ENCODE results near the gene ARHGAP33.

ARHGAP33 gene, protein sequence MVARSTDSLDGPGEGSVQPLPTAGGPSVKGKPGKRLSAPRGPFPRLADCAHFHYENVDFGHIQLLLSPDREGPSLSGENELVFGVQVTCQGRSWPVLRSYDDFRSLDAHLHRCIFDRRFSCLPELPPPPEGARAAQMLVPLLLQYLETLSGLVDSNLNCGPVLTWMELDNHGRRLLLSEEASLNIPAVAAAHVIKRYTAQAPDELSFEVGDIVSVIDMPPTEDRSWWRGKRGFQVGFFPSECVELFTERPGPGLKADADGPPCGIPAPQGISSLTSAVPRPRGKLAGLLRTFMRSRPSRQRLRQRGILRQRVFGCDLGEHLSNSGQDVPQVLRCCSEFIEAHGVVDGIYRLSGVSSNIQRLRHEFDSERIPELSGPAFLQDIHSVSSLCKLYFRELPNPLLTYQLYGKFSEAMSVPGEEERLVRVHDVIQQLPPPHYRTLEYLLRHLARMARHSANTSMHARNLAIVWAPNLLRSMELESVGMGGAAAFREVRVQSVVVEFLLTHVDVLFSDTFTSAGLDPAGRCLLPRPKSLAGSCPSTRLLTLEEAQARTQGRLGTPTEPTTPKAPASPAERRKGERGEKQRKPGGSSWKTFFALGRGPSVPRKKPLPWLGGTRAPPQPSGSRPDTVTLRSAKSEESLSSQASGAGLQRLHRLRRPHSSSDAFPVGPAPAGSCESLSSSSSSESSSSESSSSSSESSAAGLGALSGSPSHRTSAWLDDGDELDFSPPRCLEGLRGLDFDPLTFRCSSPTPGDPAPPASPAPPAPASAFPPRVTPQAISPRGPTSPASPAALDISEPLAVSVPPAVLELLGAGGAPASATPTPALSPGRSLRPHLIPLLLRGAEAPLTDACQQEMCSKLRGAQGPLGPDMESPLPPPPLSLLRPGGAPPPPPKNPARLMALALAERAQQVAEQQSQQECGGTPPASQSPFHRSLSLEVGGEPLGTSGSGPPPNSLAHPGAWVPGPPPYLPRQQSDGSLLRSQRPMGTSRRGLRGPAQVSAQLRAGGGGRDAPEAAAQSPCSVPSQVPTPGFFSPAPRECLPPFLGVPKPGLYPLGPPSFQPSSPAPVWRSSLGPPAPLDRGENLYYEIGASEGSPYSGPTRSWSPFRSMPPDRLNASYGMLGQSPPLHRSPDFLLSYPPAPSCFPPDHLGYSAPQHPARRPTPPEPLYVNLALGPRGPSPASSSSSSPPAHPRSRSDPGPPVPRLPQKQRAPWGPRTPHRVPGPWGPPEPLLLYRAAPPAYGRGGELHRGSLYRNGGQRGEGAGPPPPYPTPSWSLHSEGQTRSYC

DNA sequence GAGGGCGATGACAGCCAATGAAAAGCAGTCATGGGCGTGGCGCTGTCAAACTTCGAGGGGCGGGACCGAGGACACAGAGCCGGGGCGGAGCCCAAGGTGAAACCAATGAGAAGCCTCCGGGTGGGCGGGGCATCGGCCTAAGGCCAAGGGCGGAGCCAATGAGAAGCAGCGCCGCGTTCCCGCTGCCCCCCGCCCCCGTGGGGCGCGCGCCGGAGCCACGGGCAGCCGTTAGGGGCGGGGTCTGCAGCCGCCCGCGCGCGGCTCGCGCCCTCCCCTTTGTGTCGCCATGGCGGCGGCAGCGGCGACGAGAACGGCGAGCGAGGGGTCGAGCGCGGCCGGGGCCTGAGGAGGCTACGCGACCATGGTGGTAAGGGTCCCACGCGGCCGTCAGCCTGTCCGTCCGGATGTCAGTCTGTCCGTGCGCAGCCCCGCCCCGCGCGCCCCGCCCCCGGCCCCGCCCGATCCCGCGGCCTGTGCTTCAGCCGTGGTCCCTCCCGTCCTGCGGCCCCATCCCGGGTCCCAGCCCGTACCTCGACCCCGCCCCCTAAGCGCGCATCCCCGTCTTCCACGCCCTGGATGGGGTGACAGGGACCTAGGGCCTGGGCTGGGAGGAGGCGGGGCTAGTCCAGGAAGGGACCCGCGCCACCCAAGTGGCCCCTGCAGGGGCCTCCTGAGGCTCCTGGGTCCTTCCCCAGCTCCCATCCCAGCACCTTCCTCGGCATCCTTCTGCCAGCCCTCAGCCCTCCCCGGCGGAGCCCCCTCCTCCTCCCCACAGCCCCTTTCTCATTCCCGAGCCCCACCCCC, at the start of gene ARHGAP33:
Gene ARHGAP33, plus strand, starts transcription at position 267 of the 804 bp plus-strand sequence. Its CDS starts 95 bp downstream, at position 362.
- DNase-seq, result peak; percentile 85 to 94

DNA sequence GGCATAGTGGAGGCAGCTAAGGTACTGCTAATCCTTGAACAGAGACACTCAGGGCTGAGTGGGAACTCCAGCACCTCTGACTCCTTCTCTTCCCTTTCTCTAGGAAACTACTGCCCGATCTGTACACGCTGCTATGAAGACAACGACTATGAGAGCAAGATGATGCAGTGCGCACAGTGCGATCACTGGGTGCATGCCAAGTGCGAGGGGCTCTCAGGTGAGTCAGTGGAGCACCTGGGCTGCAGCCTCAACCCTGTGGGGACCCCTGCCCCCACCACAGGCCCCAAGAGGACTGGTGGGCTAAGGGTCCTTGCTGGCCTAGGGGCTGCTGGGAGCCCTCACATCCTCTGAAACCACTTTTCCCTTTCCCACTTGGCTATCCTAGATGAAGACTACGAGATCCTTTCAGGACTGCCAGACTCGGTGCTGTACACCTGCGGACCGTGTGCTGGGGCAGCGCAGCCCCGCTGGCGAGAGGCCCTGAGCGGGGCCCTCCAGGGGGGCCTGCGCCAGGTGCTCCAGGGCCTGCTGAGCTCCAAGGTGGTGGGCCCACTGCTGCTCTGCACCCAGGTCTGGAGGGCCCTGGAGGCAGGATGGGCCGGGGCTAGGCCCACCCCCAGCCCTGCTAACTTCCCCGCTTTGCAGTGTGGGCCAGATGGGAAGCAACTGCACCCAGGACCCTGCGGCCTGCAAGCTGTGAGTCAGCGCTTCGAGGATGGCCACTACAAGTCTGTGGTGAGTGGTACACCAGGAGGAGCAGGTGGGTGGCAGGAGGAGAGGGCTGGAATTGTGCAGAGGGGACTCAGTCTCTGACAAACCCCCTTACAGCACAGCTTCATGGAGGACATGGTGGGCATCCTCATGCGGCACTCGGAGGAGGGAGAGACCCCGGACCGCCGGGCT, 48.1 kb upstream of the ARHGAP33 start:
- DNase-seq, result no peak

DNA sequence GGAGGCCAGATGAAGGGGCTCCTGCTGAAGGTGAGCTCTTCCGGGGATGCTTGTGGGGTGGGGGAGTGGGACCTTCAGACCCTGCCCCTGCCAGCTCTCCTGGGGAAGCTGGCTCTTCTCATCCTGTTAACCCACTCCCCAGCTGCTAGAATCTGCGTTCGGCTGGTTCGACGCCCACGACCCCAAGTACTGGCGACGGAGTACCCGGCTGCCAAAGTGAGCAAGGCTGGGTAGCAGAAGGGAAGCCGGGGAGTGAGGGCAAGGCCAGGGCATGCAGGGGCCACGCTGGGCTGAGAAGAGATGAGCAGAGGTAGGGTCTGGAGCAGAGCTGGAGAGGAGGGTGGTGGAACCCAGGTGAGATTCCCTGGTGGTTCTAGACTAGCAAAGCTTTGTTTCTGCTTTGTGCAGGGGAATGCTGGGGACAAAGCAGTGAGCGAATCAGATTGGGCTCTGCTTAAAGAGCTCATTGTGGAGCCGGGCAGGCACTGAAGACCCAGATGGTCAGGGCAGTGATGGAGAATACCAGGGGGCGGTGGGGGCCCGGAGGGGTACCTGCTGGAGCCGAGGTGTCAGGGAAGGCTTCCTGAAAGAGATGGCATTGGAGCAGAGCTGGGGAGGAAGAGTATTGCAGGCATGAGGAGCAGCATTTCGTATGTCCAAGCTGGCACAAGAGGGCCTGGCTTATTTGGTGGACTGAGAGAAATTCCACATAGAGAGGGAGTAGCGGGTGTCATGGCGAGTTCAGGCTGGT, 47.2 kb upstream of the ARHGAP33 start:
- DNase-seq, result no peak

DNA sequence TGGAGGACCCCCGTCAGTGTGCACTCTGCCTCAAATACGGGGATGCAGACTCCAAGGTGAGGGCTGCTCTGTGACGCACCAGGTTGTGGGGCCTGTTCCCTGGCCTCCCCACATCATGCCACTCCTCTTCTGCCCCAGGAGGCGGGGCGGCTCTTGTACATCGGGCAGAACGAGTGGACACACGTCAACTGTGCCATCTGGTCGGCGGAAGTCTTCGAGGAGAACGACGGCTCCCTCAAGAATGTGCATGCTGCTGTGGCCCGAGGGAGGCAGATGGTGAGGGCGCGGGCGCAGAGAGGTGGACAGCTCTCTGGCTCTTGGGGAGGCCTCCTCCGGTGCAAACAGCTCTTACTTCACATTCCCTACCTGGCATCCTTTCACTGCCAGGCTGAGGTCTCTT, 46.3 kb upstream of the ARHGAP33 start:
- no peak for DNase-seq

DNA sequence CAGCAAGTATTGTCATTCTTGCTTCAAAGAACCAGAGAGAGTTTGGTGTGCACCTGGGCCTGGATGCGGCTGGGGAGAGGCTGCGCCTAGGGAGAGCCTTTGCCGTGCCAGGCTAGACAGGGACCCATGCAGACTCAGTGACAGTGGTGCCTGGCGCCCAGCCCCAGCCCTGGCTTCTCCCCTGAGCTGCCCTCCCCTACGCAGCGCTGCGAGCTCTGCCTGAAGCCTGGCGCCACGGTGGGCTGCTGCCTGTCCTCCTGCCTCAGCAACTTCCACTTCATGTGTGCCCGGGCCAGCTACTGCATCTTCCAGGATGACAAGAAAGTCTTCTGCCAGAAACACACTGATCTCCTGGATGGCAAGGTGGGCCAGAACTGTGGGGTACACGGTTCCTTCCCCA, 45.6 kb upstream of the ARHGAP33 start:
- no peak for DNase-seq

DNA sequence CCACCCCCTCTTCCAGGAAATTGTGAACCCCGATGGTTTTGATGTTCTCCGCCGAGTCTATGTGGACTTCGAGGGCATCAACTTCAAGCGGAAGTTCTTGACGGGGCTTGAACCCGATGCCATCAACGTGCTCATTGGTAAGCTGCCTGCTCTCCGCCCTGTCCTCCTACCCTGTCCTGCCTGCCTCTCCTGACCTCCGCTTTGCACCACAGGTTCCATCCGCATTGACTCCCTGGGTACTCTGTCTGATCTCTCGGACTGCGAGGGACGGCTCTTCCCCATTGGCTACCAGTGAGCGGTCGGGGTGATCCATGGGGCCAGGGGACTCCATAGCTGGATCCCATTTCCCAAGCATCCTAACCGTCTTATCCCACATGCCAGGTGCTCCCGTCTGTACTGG, 45.0 kb upstream of the ARHGAP33 start:
- no peak for DNase-seq

DNA sequence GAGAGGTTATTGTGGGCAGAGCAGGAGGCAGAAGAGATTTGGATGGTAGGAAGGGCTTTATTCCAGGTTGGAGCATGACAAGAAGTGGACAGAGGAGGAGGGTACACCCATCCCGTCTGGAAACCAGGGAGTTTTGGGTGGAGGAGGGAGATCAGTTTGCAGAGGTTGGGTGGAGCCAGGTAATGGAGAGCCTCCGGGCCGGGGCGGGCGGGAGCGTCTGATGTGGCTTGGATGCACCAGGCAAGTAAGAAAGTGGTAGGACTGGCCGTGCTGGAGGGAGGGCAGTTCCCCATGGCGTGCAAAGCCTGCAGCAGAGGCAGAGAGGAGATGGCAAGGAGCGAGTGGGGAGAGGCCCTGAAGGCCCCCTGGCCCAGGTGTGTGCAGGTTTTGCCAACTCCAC, 44.0 kb upstream of the ARHGAP33 start:
- DNase-seq, result no peak

DNA sequence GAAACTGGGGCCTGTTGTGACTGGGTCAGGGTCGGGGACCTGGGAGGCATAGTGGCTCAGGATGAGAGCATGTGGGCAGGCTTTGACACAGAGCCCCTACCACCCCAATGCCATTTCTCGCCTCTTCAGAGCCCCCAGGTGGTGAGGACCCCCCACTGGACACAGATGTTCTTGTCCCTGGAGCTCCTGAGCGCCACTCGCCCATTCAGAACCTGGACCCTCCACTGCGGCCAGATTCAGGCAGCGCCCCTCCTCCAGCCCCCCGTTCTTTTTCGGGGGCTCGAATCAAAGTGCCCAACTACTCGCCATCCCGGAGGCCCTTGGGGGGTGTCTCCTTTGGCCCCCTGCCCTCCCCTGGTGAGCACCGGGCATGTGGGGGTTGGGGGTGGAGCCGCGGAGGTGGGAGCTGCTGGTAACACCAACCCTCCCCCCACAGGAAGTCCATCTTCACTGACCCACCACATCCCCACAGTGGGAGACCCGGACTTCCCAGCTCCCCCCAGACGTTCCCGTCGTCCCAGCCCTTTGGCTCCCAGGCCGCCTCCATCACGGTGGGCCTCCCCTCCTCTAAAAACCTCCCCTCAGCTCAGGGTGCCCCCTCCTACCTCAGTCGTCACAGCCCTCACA, 43.5 kb upstream of the ARHGAP33 start:
- DNase-seq, result no peak

DNA sequence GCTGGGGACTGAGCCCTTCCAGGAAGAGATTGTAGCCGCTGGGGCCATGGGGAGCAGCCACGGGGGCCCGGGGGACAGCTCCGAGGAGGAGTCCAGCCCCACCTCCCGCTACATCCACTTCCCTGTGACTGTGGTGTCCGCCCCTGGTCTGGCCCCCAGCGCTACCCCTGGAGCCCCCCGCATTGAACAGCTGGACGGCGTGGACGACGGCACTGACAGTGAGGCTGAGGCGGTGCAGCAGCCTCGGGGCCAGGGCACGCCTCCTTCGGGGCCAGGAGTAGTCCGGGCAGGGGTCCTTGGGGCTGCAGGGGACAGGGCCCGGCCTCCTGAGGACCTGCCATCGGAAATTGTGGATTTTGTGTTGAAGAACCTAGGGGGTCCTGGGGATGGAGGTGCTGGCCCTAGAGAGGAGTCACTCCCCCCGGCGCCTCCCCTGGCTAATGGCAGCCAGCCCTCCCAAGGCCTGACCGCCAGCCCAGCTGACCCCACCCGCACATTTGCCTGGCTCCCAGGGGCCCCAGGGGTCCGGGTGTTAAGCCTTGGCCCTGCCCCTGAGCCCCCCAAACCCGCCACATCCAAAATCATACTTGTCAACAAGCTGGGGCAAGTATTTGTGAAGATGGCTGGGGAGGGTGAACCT, 42.7 kb upstream of the ARHGAP33 start:
- no peak for DNase-seq

DNA sequence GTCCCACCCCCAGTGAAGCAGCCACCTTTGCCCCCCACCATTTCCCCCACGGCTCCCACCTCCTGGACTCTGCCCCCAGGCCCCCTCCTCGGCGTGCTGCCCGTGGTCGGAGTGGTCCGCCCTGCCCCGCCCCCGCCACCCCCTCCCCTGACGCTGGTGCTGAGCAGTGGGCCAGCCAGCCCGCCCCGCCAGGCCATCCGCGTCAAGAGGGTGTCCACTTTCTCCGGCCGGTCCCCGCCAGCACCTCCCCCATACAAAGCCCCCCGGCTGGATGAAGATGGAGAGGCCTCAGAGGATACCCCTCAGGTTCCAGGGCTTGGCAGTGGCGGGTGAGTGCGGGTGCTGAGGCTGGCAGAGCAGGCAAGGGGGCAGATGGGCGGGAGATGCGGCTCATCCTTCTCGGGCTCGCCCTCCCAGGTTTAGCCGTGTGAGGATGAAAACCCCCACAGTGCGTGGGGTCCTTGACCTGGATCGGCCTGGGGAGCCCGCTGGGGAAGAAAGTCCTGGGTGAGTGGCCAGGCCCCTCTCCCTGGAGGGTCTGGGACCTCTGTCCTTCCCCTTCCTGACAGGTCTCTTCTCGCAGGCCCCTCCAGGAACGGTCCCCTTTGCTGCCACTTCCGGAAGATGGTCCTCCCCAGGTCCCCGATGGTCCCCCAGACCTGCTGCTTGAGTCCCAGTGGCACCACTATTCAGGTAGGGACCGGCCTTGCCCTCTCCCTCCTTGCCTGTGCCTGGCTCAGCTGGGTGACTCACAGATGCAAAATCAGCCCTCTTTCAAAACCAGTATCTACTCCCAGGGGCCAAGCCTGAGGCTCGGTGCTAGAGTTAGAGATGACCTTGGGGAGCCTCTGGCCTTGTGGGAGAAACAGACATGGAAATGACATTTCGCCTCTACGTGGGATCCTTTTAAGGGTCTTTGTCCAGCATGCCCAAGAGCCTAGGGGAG, 41.9 kb upstream of the ARHGAP33 start:
- DNase-seq, result no peak

DNA sequence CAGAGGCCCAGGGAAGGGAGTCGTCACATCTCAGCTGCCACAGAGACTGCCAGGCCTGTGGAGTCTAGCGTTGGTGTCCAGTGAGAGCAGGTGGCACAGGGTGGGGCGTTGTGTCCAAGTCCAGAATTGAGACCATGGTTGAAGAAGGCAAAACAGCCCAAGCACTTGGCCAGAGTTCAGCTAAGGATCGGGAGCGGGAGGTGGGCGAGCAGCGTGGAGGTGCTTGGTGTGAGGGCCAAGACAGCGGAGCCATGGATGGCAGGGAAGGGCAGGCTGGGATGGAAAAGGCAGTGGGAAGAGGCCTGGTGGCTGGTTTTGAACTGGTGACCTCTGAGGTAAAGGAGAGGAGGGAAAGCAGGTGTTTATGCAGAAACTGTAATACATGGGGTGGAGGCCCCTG, 41.1 kb upstream of the ARHGAP33 start:
- no peak for DNase-seq

DNA sequence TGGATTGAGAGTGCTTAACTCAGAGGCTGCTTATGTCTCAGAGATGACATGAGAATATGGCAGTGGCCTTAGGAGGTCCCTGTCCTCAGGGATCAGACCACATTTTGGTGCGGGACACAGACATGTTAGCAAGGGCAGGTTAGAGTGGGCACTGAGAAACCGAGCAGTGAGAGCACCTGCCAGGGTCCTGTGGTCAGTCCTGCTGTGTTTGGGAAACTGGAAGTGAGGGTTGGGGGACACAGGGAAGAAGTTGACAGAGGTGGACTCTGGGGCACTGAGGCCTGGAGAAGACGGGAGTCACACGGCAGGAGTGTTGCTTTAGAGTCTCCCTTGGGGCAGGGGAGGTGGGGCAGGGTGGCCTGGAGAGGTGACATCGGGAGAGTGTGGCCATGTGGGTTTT, 40.5 kb upstream of the ARHGAP33 start:
- no peak for DNase-seq

DNA sequence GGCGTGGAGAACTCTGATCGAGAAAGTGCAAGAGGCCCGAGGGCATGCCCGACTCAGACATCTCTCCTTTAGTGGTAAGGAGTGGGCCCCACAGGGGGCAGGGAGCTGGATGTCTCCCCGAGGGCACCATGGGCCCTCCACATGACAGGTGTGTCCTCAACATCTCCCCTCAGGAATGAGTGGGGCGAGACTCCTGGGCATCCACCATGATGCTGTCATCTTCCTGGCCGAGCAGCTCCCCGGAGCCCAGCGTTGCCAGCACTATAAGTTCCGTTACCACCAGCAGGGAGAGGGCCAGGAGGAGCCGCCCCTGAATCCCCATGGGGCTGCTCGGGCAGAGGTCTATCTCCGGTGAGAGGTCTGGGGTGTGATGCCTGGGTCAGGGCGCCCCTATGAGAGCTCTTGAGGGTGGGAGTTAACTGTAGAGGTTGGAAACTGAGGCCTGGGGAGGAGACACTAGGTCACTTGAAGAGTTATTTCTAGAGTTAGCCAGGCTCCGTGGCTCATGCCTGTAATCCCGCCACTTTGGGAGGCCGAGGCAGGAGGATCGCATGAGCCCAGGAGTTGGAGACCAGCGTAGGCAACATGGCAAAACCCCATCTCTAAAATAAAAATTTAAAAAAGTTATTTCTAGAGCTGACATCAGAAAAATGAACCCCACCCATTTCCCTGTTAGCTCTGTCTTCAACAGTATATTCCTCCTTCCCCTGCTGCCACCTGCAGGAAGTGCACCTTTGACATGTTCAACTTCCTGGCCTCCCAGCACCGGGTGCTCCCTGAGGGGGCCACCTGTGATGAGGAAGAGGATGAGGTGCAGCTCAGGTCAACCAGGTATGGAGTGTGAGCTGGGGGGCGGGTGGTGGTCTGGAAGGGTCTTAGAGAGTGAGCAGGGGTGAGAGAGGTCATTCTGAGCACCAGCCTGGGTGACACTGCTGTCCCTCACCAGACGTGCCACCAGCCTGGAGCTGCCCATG, 38.2 kb upstream of the ARHGAP33 start:
- no peak for DNase-seq

DNA sequence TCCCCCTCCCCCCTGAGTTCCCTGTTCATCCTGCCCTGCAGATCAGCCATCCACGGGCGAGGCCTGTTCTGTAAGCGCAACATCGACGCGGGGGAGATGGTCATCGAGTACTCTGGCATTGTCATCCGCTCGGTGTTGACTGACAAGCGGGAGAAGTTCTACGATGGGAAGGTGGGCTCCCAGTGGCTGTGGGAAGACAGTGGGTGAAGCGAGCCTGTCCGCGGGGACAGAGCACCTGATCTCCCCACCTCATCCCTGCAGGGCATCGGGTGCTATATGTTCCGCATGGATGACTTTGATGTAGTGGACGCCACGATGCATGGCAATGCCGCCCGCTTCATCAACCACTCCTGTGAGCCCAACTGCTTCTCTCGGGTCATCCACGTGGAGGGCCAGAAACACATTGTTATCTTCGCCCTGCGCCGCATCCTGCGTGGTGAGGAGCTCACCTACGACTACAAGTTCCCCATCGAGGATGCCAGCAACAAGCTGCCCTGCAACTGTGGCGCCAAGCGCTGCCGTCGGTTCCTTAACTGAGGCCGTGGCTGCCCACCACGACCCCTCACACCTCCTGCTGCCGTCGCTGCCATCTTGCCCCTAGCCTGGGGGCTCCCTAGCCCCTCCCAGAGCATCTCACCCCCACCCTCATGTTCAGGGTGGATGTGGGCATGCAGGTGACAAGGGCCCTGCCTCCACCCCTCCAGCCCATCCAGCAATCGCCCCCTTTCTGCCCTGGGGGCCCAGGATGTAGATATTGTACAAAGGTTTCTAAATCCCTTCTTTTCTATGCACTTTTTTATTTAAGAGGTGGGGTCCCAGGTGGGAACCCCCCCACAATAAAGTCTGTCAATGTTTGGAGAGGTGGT, 37.1 kb upstream of the ARHGAP33 start:
- DNase-seq, result no peak

DNA sequence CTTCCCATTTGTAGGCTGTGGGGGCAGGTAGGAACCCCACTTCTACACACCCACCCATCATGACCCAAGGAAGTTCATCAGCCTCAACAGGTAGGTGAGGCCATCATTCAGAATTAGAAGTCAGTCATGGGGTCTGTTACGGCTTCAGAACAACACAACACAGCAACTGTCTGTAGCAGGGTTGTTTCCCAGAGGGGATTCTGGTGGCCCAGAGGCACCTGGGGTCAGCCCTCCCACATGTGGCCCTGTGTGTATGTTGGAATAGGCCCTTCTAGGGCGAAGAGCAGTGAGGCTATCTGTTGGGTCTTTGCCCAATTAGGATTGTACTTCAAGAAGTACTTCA, 36.5 kb upstream of the ARHGAP33 start:
- DNase-seq, result no peak

Measured in bone marrow (tissue), 2 donors.